Measurements from ENCODE around the gene PCIF1. TPM values are rescaled to one million over a fixed set of nuclear protein-coding genes. Genes with fewer than 3 reads are reported as not detected.

PCIF1 gene
- total RNA-seq, 1 experiment from 2014 or later = 35.3 TPM

- intact Hi-C loops (cut with micrococcal nuclease; ENCODE audit: unreplicated experiment) = no loop called here
- no peak overlapping the region for H3K4me2 ChIP-seq
- no TSS peak for BruUV-seq (replicated peaks)
Observed at GRCh38 chr20:45919542-45920399, 14.7 kb upstream of the PCIF1 start.

GRCh38 chr20:45920462-45921336, 13.8 kb upstream of the PCIF1 start:
- H3K79me2 ChIP-seq (ENCODE audit: low read depth) = no peaks in the 10 kb centered on the region
- no peaks in the 10 kb centered on the region for H3K9me3 ChIP-seq (ENCODE audit: insufficient read depth, low read depth)
- DNase-seq = no peak
- TF ChIP-seq EZH2 (IDR thresholded peaks at IDR 0.05; ENCODE audit: low read depth) = no peak
- TF ChIP-seq CTCF (conservative IDR thresholded peaks at IDR 0.05) = no peak
- H3K36me3 ChIP-seq (ENCODE audit: low read depth) = no peaks in the 10 kb centered on the region
- no peak overlapping the region for H3K27ac ChIP-seq
- H3K4me2 ChIP-seq = no peak overlapping the region
- H3K9me2 ChIP-seq (ENCODE audit: insufficient read depth) = no peaks in the 10 kb centered on the region
- ChIA-PET CTCF (interaction anchor here (1.2 kb wide), 1 partner anchor 49 kb away, joined by 4 read pairs; no protein-coding TSS in a partner anchor), POLR2A (ENCODE audit: unreplicated experiment) (no interaction called here)
- BruUV-seq (replicated peaks) = no TSS peak
- 0 out of 2 replicates have a peak, but pooled peaks cover 8% of the 10 kb centered on the region for H3K4me1 ChIP-seq (replicated peaks; ENCODE audit: insufficient read depth)
- intact Hi-C loops (cut with micrococcal nuclease; ENCODE audit: unreplicated experiment) = no loop called here
- peaks cover 15% of the 10 kb centered on the region; the same call in 1 of the 2 replicates for H3F3A ChIP-seq (ENCODE audit: insufficient read depth, low read depth)
- no peaks in the 10 kb centered on the region for H4K20me1 ChIP-seq (ENCODE audit: insufficient read depth)
- no peak overlapping the region for H3K4me3 ChIP-seq
- no peak overlapping the region for H2AFZ ChIP-seq
- H3K27me3 ChIP-seq (ENCODE audit: insufficient read depth, low read depth) = no peaks in the 10 kb centered on the region

More at GRCh38 chr20:45919542-45920399, 14.7 kb upstream of the PCIF1 start:
- Histone ChIP-seq H3K4me3 (no peak overlapping the region), H3F3A (ENCODE audit: insufficient read depth, low read depth) (peaks cover 16% of the 10 kb centered on the region), H3K79me2 (ENCODE audit: low read depth) (no peaks in the 10 kb centered on the region), H3K9me3 (ENCODE audit: insufficient read depth, low read depth) (no peaks in the 10 kb centered on the region), H2AFZ (no peak overlapping the region), H4K20me1 (ENCODE audit: insufficient read depth) (no peaks in the 10 kb centered on the region), H3K36me3 (ENCODE audit: low read depth) (no peaks in the 10 kb centered on the region), H3K27ac (no peak overlapping the region), H3K4me1 (replicated peaks; ENCODE audit: insufficient read depth) (peaks cover 13% of the 10 kb centered on the region; the same call in 1 of the 2 replicates), H3K9me2 (ENCODE audit: insufficient read depth) (no peaks in the 10 kb centered on the region), H3K27me3 (ENCODE audit: insufficient read depth, low read depth) (no peaks in the 10 kb centered on the region)
- no peak for TF ChIP-seq EZH2 (IDR thresholded peaks at IDR 0.05; ENCODE audit: low read depth)
- no peak for TF ChIP-seq CTCF (conservative IDR thresholded peaks at IDR 0.05)
- CTCF ChIA-PET = no interaction called here
- DNase-seq = no peak
- POLR2A ChIA-PET (ENCODE audit: unreplicated experiment) = interaction anchor here (0.5 kb wide), 1 partner anchor 14 kb away, joined by 3 read pairs; no protein-coding TSS in a partner anchor
